GM12873 (cell line): ENCODE results near the gene IGFBP4.

Experiments used
- TF ChIP-seq, protein P1 (sequence below): IDR thresholded peaks from 2 replicates; pipeline ENCODE4 v1.5.1; 2012; ENCODE audit warnings: low read depth, mild to moderate bottlenecking, moderate library complexity, low read length, control low read depth; ENCODE audit not compliant: insufficient read depth; ENCODE audit errors: missing control alignments

Gene IGFBP4

DNA sequence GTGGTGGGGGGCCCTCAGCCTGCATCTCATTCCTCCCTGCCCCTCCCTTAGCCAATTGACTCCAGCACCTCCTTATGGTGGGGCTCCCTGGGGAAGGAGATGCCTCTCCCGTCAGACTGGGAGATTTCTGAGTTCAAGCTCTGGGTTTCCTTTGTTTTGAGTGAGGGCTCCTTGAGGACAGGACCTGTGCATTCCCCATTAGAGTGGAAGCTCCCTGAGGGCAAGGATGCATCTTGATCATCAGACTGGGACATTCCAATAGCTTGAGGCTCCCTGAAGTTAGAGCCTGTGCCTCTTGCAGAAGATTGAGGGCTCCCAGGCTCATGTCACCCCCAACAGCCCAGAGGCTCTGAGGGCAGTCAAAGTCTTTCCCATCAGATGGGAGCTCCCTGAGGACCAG is 34.5 kb downstream of the IGFBP4 start:
- TF ChIP-seq, protein P1, sequence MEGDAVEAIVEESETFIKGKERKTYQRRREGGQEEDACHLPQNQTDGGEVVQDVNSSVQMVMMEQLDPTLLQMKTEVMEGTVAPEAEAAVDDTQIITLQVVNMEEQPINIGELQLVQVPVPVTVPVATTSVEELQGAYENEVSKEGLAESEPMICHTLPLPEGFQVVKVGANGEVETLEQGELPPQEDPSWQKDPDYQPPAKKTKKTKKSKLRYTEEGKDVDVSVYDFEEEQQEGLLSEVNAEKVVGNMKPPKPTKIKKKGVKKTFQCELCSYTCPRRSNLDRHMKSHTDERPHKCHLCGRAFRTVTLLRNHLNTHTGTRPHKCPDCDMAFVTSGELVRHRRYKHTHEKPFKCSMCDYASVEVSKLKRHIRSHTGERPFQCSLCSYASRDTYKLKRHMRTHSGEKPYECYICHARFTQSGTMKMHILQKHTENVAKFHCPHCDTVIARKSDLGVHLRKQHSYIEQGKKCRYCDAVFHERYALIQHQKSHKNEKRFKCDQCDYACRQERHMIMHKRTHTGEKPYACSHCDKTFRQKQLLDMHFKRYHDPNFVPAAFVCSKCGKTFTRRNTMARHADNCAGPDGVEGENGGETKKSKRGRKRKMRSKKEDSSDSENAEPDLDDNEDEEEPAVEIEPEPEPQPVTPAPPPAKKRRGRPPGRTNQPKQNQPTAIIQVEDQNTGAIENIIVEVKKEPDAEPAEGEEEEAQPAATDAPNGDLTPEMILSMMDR, result no peak

DNA sequence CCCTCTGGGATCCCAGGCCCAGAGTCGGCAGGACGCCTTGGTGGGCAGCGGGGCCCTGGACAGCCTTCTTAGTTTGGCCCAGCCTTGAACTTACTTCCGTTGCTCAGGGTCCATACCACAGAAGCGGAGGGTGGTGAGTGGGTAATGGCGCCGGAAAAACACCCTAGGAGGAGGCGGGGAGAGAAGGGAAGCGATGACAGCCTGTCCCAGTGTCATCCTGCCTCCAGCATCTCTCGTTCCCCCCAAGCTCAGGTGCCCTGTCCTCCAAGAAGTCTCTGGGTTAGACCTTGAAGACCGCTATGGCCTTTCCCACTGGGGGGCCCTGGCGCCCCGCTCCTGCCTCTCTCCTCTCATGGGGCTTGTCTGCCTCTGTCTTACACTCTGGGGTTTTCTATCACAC is 35.2 kb downstream of the IGFBP4 start:
- TF ChIP-seq, protein P1, result no peak

DNA sequence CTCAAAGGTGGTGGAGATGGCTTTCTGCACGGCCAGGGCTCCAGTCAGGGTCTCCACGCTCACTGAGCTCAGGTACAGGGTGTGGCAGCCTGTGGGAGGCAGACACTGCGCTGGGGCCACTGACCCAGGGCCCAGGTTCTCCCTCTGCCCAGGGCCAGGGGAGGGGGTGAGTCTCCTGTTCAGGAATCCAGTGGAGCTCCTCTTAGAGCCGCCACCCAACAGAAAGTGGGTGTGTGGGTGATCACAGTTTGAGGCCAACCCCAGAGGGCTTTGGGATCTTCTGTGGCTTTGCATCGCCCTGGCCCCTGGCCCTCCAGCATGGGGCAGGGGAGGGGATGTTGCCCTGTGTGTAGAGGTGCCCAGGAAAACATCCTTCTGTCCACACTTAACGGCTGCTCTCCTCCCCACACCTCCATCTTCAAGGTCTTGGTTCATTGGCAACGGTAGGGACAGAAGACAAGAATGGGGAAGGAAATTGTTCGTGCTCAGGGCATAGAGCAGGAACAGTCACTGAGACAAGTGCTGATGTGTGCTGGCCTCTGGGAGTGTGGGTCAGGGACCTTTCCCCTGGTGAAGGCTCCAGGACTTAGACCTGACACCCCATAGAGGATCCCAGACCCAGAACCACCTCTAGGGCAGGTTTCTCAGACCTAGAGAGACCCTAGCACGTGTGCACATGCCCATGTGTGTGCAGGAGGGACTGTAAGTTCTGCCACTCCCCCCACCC is 36.7 kb downstream of the IGFBP4 start:
- TF ChIP-seq, protein P1, result no peak

DNA sequence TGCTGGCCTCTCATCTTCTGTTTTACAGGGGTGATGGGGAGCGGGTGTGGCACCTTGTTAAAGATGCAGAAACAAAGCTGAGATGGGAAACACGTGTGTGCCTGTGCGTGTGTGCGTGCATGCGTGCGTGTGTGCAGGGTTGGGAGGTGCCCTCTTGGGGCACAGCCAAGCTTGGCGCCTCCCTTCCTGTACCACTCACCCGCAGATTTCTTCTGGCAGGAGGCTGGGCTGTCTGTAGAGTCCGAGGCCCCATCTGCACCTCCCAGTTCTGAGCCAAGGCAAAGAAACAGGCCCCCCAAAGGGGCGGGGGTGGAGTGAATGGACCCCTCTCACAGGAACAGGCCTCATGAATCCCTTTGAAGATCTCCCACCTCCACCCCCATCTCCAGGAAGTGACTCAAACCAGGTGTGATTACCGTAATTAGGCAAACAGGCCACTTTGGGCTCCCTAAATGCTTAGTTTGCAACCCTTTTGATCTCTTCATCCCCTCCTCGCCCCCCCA is 37.3 kb downstream of the IGFBP4 start:
- TF ChIP-seq, protein P1, result no peak

DNA sequence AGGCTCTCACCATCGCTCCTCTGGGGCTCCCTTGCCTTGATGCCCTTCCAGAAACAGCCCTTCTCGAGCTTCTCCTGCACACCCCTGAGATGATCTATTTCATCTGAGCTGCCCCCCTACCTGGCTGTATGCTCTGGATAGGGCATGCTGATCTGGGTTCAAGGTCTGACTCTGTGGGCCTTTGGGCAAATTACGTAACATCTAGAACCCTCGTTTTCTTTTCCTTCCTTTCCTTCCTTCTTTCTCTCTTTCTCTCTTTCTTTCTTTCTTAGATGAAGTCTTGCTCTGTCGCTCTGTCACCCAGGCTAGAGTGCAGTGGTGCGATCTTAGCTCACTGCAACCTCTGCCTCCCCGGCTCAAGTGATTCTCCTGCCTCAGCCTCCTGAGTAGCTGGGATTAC is 37.9 kb downstream of the IGFBP4 start:
- TF ChIP-seq, protein P1, result no peak

DNA sequence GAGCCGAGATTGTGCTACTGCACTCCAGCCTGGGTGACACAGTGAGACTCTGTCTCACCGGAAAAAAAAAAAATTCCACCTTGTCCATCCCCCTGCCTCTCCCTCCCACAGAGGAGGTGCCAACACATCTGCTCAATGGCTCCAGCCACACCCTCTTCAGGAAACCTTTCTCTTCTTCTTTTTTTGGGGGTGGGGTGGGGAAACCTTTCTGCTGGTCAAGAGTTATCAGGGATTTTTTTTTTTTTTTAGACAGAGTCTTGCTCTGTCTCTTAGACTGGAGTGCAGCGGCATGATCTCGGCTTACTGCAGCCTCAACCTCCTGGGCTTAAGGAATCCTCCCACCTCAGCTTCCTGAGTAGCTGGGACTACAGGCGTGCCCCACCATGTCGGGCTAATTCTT is 39.5 kb downstream of the IGFBP4 start:
- TF ChIP-seq, protein P1, result no peak

DNA sequence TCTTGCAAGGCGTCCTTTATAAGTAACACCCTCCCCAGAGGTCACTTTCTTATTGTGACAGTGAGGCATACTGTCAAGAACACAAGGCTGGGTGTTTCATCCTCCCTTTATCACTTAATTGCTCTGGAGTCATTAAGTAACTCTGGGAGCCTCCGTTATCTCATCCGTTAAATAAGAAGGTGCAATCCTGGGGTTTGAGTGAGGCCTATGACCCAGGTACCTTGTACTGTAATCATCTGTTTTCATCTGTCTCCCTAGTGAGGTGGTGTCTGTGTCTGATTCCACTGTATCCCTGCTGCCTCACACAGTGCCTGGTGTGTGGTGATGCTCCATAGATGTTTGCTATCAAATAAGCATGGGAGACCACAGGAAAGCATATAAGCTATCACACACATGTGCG is 40.4 kb downstream of the IGFBP4 start:
- TF ChIP-seq, protein P1, result no peak
